Progenitor cell of endocrine pancreas (in vitro differentiated cells): ENCODE measurements around the gene DUSP9. TPM values are rescaled to one million over a fixed set of nuclear protein-coding genes. Genes with fewer than 3 reads are reported as not detected.

ENCODE experiments used
- DNase-seq: peaks from one replicate; pipeline ENCODE4 v3.0.0; 2021; ENCODE audit warnings: low spot score; ENCODE audit not compliant: unreplicated experiment
- H3K27ac Mint-ChIP-seq: 2 replicates; pipeline ENCODE4 v1.8.0; 2021; ENCODE audit warnings: mild to moderate bottlenecking, moderate library complexity, mixed read lengths
- H3K27me3 Mint-ChIP-seq: 2 replicates; pipeline ENCODE4 v1.8.0; 2021; ENCODE audit warnings: mixed read lengths
- H3K36me3 Mint-ChIP-seq: 2 replicates; pipeline ENCODE4 v1.8.0; 2022; ENCODE audit warnings: mixed read lengths; ENCODE audit not compliant: insufficient read depth
- H3K4me1 Mint-ChIP-seq: 2 replicates; pipeline ENCODE4 v1.8.0; 2021; ENCODE audit warnings: low read depth, mixed read lengths
- H3K4me3 Mint-ChIP-seq: 2 replicates; pipeline ENCODE4 v1.8.0; 2021; ENCODE audit warnings: low read depth, mild to moderate bottlenecking, moderate library complexity, mixed read lengths
- H3K9me3 Mint-ChIP-seq: 2 replicates; pipeline ENCODE4 v1.8.0; 2021; ENCODE audit warnings: low read depth, mixed read lengths
- total RNA-seq: library from RNA; stranded (reverse); gene quantifications from 2 replicates; pipeline ENCODE4 v1.2.1, GENCODE V29; 2021
- TF ChIP-seq, protein P1 (sequence below): fragments of 200-600 bp; sonication (generic); IDR thresholded peaks from one replicate; pipeline ENCODE4 v1.5.0; 2021; ENCODE audit warnings: antibody characterized with exemption, mild to moderate bottlenecking; ENCODE audit not compliant: unreplicated experiment

The DUSP9 gene
- total RNA-seq, 1 donor from 2014 or later: 36.5 TPM

- Mint-ChIP-seq H3K27ac (no peak overlapping the region), H3K4me1 (no peaks in the 10 kb centered on the region), H3K9me3 (peaks cover 28% of the 10 kb centered on the region), H3K27me3 (peaks cover 35% of the 10 kb centered on the region), H3K4me3 (no peak overlapping the region), H3K36me3 (peaks cover 2% of the 10 kb centered on the region)
- no peak for DNase-seq
- TF ChIP-seq, protein P1, sequence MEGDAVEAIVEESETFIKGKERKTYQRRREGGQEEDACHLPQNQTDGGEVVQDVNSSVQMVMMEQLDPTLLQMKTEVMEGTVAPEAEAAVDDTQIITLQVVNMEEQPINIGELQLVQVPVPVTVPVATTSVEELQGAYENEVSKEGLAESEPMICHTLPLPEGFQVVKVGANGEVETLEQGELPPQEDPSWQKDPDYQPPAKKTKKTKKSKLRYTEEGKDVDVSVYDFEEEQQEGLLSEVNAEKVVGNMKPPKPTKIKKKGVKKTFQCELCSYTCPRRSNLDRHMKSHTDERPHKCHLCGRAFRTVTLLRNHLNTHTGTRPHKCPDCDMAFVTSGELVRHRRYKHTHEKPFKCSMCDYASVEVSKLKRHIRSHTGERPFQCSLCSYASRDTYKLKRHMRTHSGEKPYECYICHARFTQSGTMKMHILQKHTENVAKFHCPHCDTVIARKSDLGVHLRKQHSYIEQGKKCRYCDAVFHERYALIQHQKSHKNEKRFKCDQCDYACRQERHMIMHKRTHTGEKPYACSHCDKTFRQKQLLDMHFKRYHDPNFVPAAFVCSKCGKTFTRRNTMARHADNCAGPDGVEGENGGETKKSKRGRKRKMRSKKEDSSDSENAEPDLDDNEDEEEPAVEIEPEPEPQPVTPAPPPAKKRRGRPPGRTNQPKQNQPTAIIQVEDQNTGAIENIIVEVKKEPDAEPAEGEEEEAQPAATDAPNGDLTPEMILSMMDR: no peak
Measured at GRCh38 chrX:153611298-153612095, 35.5 kb upstream of the DUSP9 start.

GRCh38 chrX:153612413-153612812, 34.6 kb upstream of the DUSP9 start:
- Mint-ChIP-seq H3K36me3 (peaks cover 2% of the 10 kb centered on the region), H3K4me1 (no peaks in the 10 kb centered on the region), H3K27ac (no peak overlapping the region), H3K9me3 (peaks cover 28% of the 10 kb centered on the region), H3K4me3 (no peak overlapping the region), H3K27me3 (peaks cover 27% of the 10 kb centered on the region)
- DNase-seq: no peak
- TF ChIP-seq, protein P1: no peak

DNA sequence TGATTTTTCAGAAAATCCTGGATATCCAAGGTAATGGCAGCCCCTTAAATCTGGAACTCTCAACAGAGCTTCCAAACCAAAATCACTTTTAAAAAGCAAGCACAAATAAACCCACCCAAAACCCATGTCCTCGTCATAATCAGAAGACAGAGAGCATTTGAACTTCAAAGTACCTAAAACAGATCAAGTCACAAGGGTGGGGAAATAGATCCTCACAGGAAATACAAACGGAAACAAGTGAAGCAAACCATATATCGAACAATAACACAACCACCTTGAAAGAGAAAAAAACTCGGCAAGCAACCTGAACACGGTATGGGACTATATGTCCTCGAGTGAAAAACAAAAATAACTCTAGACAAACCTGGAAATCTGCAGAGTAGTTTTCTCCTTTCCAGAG, 32.2 kb upstream of the DUSP9 start:
- Mint-ChIP-seq H3K27me3 (peaks cover 27% of the 10 kb centered on the region), H3K9me3 (peaks cover 21% of the 10 kb centered on the region), H3K36me3 (no peaks in the 10 kb centered on the region), H3K27ac (no peak overlapping the region), H3K4me1 (no peaks in the 10 kb centered on the region), H3K4me3 (no peak overlapping the region)
- TF ChIP-seq, protein P1: no peak
- DNase-seq: no peak

DNA sequence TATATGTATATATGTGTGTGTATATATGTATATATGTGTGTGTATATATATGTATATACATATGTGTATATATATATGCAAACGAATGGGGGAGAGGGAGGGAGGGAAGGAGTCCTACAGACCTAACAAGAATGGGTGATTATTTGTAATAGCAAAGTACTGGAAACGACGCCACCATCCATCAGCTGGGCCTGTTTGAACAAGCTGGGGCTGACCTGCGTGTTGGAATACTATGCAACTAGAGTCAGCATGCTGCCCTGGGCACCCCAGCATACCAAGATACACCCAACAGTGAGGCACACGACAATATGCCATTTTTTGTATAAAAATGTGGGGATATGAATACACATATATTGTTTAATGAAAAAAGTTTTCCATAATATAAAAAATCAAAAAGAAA, 26.4 kb upstream of the DUSP9 start:
- peaks cover 8% of the 10 kb centered on the region for H3K9me3 Mint-ChIP-seq
- no peak overlapping the region for H3K4me3 Mint-ChIP-seq
- no peak for DNase-seq
- H3K27ac Mint-ChIP-seq: no peak overlapping the region
- TF ChIP-seq, protein P1: no peak
- H3K36me3 Mint-ChIP-seq: no peaks in the 10 kb centered on the region
- H3K27me3 Mint-ChIP-seq: peaks cover 16% of the 10 kb centered on the region
- H3K4me1 Mint-ChIP-seq: peaks cover 14% of the 10 kb centered on the region

- H3K9me3 Mint-ChIP-seq: peaks cover 2% of the 10 kb centered on the region
- no peaks in the 10 kb centered on the region for H3K36me3 Mint-ChIP-seq
- no peak for DNase-seq
Measured at GRCh38 chrX:153621949-153622598, 24.9 kb upstream of the DUSP9 start.

More at GRCh38 chrX:153621949-153622598, 24.9 kb upstream of the DUSP9 start:
- no peak overlapping the region for H3K4me3 Mint-ChIP-seq
- peaks cover 14% of the 10 kb centered on the region for H3K4me1 Mint-ChIP-seq
- H3K27me3 Mint-ChIP-seq: peaks cover 11% of the 10 kb centered on the region
- TF ChIP-seq, protein P1: no peak
- H3K27ac Mint-ChIP-seq: no peak overlapping the region
